ENCODE results near the gene KIF2A. TPM values are rescaled to one million over a fixed set of nuclear protein-coding genes. Genes with fewer than 3 reads are reported as not detected.

The KIF2A gene
- total and polyA plus RNA-seq, 2 of the 13 experiments (the other 11 are each of a cell fraction or from before 2014, with no cell fraction given): 8.5 to 19.2 TPM

GRCh38 chr5:62326702-62327101 is 20.7 kb downstream of the KIF2A start (continued):
- TF ChIP-seq ZNF407 (CRISPR knock-in tag; IDR thresholded peaks at IDR 0.05; ENCODE audit: not compliant biosample characterization): no peak
- no peak for TF ChIP-seq ZNF83 (CRISPR knock-in tag; IDR thresholded peaks at IDR 0.05; ENCODE audit: borderline replicate concordance)
- no peak for TF ChIP-seq ZNF205 (CRISPR knock-in tag; IDR thresholded peaks at IDR 0.05)
